Measurements from ENCODE around the gene MFAP2.
"Not testable (repeated sequence)": the region's sequence is repeated elsewhere in the genome, so short reads cannot be mapped to it uniquely, and the experiment has no call there.

The MFAP2 gene

GRCh38 chr1:16958475-16958874 is 21.9 kb downstream of the MFAP2 start:
- DNase-seq = no peak

GRCh38 chr1:16957731-16958130 is 22.7 kb downstream of the MFAP2 start:
- DNase-seq = no peak

GRCh38 chr1:16956775-16957174 is 23.6 kb downstream of the MFAP2 start:
- DNase-seq = no peak

GRCh38 chr1:16955186-16955585 is 25.2 kb downstream of the MFAP2 start:
- DNase-seq = no peak

DNA sequence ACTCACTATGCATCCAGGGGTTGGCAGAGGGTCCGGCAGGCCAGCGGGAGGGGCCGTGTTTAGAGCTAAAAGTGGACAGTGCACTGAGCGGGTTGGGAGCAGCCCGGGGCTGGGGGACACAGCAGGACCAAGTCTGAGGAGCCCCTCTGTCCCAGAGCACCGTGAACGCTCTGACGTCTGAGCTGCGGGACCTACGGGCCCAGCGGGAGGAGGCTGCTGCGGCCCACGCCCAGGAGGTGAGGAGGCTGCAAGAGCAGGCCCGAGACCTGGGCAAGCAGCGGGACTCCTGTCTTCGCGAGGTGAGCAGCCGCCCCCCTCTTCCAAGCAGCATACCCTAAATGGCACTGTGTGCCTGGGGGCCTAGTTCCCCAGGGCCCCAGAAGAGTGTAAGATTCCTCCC is 25.8 kb downstream of the MFAP2 start:
- no peak for DNase-seq

GRCh38 chr1:16952376-16952775 is 28.0 kb downstream of the MFAP2 start:
- not testable (repeated sequence) for DNase-seq

DNA sequence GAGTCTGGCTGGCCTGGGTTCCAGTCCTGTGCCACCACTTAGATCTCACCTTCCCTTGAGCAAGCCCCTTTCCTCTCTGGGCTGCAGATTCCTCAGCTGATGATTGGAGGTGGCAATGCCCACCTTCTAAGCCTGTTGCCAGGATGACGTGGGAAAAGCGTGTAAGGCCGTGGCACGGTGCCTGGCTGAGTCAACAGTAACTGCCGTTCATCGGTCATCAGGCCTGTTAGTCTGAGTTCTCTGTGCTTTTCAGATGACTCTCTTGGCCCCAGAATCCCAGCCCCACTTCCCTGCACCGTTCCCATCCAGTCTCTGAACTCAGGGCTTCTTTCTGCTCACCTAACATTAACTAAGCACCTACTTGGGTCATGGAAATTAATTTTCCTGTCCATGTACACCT is 31.4 kb downstream of the MFAP2 start:
- not testable (repeated sequence) for DNase-seq

GRCh38 chr1:16948282-16948891 is 32.0 kb downstream of the MFAP2 start:
- DNase-seq = not testable (repeated sequence)

DNA sequence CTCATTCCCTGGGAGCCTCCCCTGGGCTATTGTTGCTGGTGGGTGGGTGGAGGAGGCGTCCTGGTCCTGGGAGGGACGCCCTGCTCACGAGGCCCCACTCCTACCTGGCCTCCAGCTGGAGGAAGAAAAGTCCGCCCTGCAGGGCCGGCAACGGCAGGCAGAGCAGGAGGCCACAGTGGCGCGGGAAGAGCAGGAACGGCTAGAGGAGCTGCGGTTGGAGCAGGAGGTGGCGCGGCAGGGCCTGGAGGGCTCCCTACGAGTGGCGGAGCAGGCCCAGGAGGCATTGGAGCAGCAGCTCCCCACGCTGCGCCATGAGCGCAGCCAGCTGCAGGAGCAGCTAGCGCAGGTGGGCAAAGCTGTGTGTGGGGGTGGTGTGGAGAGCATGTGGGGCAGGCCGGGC is 33.8 kb downstream of the MFAP2 start:
- DNase-seq = no peak

DNA sequence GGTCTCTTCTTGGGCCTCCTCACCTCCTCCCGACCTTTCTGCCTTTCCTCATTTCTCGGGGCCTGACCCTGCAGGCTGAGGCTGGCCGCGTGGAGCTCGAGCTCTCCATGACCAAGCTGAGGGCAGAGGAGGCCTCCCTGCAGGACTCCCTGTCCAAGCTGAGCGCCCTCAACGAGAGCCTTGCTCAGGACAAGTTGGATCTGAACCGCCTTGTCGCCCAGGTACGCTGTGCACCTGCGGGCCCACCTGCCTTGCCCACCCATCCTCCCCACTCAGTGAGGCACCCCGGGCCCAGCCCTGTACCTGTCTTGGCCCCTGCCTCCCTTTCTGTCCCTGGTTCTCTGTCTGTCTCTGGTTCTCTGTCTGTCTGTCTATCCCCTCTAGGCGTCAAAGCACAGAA is 34.2 kb downstream of the MFAP2 start:
- not testable (repeated sequence) for DNase-seq

- DNase-seq = not testable (repeated sequence)
Measured at GRCh38 chr1:16945512-16945911, 34.9 kb downstream of the MFAP2 start.

DNA sequence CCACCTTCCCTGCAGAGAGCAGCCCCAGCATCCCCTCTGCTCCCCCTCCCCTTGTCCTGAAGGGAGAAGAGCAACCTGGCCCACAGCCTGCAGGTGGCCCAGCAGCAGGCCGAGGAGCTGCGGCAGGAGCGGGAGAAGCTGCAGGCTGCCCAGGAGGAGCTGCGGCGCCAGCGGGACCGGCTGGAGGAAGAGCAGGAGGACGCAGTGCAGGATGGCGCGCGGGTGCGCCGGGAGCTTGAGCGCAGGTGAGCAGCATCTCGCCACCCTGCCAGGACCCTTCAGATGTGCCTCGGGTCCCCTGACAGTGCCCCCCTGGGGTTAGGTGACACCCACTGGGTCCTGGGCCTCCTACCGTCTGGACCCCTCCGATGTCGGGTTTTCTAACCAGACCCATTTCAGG is 36.4 kb downstream of the MFAP2 start:
- DNase-seq = no peak

DNA sequence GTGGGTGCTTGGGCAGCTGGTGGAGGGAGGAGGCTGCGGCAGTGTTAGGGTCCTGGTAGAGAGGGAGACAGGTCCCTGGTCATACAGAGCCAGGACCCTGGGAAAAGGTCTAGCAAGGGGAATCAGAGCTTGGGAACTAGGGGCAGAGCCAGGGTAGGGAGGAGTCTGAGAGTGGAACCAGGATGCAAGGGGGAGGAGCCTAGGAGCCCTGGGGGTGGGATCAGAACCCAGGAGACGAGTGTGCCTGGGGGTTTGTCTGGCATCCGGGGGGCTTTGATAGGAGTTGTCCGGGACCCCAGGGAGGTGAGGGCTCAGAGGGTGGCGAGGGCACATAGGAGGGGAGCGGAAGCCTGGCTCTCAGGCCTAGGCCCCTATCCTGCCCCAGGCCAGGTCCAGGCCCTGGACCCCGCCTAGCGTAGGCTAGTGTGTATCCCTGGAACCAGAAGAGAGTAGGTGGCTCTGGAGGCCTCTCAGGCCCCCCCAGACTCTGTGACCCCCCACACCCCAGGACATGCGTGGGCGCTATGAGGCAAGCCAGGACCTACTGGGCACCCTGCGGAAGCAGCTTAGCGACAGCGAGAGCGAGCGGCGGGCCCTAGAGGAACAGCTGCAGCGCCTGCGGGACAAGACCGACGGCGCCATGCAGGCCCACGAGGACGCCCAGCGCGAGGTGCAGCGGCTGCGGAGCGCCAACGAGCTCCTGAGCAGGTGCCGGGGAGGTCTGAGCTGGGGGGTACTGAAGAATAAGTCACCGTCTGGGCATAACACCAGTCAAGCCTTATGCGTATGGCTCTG is 40.8 kb downstream of the MFAP2 start:
- DNase-seq = not testable (repeated sequence)

DNA sequence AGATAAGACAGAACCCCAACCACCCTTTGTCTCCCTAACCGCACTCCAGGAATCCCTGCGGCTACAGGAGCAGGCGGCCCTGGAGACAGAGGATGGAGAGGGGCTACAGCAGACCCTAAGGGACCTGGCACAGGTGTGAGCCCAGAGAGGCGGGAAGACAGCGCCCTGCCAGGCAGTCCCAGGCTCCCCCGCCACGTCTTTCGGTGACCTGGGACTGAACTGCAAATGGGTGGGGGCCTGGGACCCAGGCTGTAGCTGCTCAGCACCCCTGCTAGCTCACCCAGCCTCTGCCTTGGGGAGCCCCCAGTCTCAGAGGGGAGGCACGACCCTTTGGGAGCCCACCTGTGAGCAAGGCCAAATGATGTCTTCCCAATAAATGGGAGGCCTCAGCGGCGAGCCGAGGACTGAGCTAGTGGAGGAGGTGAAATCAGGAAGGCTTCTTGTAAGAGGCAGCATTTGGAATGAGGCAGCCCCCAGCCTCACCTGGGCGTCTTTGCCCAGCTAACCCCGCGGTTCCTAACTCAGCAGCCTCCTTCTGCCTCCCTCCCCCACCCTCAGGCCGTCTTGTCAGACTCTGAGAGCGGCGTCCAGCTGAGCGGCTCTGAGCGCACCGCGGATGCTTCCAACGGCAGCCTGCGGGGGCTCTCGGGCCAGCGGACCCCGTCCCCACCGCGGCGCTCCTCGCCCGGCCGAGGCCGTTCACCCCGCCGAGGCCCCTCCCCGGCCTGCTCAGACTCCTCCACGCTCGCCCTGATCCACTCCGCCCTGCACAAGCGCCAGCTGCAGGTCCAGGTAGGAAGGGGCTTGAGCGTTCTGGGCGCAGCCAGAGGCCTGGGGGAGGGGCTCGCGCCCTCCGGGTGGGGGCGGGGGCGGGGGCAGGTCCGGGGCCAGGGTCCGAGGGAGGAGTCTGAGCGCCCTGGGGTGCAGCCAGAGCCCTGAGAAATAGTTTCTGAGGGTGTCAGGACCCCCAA is 41.8 kb downstream of the MFAP2 start:
- DNase-seq = no peak

GRCh38 chr1:16936580-16936979 is 43.8 kb downstream of the MFAP2 start:
- not testable (repeated sequence) for DNase-seq

DNA sequence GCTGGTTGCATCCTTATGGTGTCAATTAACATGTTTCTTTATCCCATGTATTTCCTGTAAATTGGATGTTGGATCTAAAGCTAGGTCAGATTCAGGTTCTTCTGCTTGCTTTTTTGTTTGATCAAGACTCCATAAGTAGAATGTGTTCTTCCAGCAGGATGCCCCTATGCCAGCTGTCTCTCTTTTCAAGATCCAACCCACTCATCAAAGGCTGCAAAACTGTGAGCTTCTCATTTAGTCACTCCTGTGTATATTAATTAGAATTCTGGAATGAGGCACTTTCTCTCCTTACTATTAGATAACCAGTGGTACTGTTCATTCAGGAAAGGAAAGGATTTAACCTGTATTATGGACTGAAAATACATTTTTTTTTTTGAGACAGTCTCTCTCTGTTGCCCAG is 46.5 kb downstream of the MFAP2 start:
- not testable (repeated sequence) for DNase-seq

GRCh38 chr1:16931206-16931934 is 49.0 kb downstream of the MFAP2 start:
- DNase-seq = not testable (repeated sequence)

- DNase-seq = not testable (repeated sequence)
Measured at GRCh38 chr1:16929146-16930041, 51.0 kb downstream of the MFAP2 start.

DNA sequence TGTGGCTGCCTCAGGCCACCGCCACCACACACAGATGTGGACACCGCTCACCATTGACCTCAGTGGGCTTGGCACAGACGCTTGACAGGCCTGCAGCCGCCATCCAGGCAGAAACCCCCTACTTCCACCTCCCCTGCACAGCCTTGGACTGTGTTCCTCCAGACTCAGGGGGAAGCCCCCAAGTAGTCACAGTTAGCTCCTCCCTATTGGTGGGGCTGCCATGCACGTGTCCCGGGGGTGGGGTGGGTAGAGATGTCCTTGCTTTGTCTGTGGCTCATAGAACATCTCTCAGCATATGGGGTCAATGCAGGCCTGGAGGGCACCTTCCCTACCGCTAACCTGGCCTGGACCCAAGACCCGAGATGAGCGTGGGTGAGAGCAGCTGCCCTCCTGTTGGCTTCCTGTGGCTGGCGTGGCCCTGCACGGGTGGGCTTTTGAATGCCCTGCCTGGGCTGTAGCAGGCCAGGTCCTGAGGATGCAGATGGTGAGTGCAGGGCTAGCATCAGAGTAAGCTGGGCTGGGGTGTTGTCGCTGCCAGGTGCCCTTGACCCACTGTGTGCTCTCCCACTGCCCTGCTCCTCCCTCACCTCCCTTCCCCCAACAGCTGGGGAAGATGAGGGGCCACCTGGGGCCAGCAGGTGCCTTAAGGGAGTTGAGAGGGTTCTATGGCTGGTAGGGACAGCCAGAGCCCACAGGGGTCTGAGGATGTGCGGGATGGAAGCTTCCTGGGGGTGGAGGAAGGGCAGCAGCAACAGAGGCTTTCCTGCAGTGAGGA is 52.5 kb downstream of the MFAP2 start:
- DNase-seq = no peak

GRCh38 chr1:16927256-16927655 is 53.2 kb downstream of the MFAP2 start:
- DNase-seq = no peak
